ENCODE data around the gene HYDIN.

Gene HYDIN

GRCh38 chr16:71247478-71247877 lies 17.0 kb upstream of the HYDIN start:
- no peak for TF ChIP-seq CTCF (IDR thresholded peaks at IDR 0.05)

GRCh38 chr16:71246309-71246708 lies 15.8 kb upstream of the HYDIN start:
- no peak for TF ChIP-seq CTCF (IDR thresholded peaks at IDR 0.05)

GRCh38 chr16:71244521-71244920 lies 14.0 kb upstream of the HYDIN start:
- no peak for TF ChIP-seq CTCF (IDR thresholded peaks at IDR 0.05)

GRCh38 chr16:71242601-71243000 lies 12.1 kb upstream of the HYDIN start:
- no peak for TF ChIP-seq CTCF (IDR thresholded peaks at IDR 0.05)

GRCh38 chr16:71242036-71242435 lies 11.5 kb upstream of the HYDIN start:
- no peak for TF ChIP-seq CTCF (IDR thresholded peaks at IDR 0.05)

GRCh38 chr16:71229344-71229743 lies 1.2 kb downstream of the HYDIN start:
- TF ChIP-seq CTCF (IDR thresholded peaks at IDR 0.05) = no peak

GRCh38 chr16:71226229-71227141 lies 4.0 kb downstream of the HYDIN start:
- TF ChIP-seq CTCF (IDR thresholded peaks at IDR 0.05) = no peak
